GM12874 (cell line): ENCODE data around the gene UBA1.

Experiments used
- CTCF ChIP-seq: IDR thresholded peaks from 2 replicates; pipeline ENCODE4 v1.5.1; 2011; ENCODE audit warnings: low read depth, mild to moderate bottlenecking, control low read depth, low read length, moderate library complexity; ENCODE audit not compliant: insufficient read depth

Gene UBA1

DNA sequence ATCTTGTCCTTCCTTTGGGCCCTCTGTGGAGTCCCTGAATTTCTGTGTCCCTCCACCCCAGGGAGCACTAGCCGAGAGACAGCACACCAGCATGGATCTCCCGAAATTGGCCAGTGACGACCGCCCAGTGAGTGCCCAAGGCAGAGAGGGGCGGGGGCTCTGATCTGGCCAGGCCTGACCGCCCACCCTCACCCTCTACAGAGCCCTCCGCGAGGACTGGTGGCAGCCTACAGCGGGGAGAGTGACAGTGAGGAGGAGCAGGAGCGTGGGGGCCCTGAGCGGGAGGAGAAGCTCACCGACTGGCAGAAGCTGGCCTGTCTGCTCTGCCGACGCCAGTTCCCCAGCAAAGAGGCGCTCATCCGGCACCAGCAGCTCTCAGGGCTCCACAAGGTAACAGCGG, 8.4 kb upstream of the UBA1 start:
- TF ChIP-seq CTCF = no peak

DNA sequence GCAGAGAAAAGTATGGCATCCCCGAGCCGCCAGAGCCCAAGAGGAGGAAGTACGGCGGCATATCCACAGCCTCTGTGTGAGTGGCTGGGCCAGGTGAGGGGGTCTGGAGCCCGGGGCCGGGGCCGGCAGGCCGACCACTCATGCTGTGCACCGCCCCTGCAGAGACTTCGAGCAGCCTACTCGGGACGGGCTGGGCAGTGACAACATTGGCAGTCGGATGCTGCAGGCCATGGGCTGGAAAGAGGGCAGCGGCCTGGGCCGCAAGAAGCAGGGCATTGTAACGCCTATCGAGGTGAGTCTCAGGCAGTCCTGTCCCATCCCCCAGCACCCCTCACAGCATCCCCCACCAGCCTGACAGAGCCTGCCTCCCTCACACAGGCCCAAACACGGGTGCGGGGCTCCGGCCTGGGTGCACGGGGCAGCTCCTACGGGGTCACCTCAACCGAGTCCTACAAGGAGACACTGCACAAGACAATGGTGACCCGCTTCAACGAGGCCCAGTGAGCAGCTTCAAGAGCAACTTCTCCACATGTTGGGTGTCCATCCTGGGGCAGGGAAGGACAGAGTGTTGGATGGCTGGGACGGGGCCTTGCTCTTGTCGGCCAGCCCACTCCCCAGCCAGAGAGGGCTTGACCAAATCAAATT, 7.4 kb upstream of the UBA1 start:
- no peak for TF ChIP-seq CTCF

DNA sequence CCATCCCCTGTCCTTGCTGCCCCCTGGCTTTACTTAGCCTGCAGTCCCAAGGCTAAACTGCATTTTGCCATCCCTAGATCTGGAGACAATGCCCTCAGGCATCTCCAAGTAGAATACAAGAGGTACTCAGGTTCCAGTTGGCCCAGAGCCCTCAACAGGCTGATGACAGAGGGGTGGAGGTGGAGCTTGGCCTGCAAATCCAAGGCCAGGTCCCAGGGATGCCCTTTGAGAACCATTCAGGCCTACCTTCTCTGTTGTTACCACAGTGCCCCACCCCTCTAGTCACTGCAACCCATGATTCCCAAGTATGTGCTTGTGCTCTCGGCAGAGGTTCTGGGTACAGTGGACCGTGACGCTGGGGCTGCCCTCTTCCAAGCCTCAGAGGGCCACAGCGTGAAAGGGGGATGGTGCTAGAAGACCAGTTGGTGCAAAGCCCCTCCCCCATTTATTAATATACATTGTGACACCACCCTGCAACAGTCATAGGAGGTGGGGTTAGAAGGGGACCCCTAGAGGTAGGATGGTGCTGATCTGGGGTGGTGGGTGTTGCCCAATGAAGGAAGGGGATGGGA, 6.4 kb upstream of the UBA1 start:
- TF ChIP-seq CTCF = no peak

DNA sequence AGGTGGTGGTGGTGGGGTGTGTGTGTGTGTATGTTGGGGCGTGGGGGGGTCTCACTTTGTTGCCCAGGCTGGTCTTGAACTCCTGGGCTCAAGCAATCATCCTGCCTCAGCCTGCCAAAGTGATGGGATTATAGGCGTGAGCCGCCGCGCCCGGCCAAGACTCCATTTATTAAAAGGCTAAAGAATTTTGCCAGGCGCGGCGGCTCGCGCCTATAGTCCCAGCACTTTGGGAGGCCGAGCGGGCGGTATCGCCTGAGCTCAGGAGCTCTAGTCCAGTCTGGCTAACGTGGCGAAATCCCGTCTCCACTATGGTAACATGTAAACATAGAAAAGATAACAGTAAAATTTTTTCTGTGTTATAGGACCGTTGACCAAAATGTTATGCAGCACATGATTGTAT, 3.7 kb upstream of the UBA1 start:
- no peak for TF ChIP-seq CTCF

- no peak for TF ChIP-seq CTCF
Measured at GRCh38 chrX:47190445-47191269, 3.0 kb upstream of the UBA1 start.

- no peak for TF ChIP-seq CTCF
Measured at GRCh38 chrX:47191331-47191730, 2.3 kb upstream of the UBA1 start.

DNA sequence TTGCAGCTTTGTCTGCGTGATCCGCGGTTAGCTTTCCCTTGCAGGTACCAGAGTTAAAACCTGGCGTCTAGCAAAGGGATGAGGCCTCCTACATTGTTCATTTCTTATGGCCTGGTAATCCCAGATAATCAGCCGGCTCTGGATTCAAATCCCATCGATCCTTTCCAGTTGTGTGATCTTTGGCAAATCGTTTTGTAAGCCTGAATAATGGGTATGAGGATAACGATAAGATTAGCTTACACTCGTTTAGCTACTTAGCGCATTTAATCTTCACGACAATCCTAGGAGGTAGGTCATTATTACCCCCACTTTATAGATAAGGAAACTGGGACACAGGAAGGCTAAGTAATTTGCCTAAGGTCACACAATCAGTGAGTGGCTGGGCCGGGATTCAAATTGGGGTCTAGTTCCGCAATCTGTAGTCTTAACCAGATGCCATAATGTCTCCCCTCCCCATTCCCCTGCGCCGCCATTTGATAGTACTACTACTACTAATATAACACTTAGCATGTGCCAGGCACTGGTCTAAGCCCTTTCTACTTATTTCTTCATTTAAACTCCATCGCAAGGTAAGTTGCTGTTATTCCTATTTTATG, 1.7 kb upstream of the UBA1 start:
- no peak for TF ChIP-seq CTCF
